ENCODE data around the gene SLC22A31. TPM values are rescaled to one million over a fixed set of nuclear protein-coding genes. Genes with fewer than 3 reads are reported as not detected.
A peak's percentile ranks its signal among the peaks of the same experiment; 100 is the strongest.

Gene SLC22A31
- total RNA-seq, 1 donor from 2014 or later: not detected

DNA sequence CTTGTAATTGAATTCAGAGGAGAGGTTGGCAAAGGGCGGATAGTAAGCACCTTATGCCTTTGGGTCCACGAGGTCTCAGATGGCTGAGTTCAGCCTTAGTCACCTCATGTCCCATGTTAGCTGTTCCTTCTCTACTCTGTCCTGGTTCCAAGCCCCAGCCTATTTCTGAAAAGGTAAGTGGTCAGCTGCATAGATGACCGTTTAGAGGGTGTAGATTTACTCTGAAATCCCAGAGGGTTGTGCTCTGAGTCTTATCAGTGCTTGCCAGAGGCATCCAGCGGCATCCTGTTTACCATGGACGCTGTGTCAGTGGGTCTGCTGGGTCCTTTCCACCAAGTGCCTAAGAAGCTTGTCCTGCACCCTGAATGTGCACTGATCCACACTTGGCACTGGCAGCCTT lies 19.0 kb upstream of the SLC22A31 start:
- ATAC-seq (no peak), DNase-seq (ENCODE audit: missing footprints) (no peak)
- intact Hi-C loops (cut with DNase I): loop anchor here (5.0 kb wide), 2 partner anchors 362 to 407 kb away; partner anchors contain the start of genes APRT, GALNS and TRAPPC2L

DNA sequence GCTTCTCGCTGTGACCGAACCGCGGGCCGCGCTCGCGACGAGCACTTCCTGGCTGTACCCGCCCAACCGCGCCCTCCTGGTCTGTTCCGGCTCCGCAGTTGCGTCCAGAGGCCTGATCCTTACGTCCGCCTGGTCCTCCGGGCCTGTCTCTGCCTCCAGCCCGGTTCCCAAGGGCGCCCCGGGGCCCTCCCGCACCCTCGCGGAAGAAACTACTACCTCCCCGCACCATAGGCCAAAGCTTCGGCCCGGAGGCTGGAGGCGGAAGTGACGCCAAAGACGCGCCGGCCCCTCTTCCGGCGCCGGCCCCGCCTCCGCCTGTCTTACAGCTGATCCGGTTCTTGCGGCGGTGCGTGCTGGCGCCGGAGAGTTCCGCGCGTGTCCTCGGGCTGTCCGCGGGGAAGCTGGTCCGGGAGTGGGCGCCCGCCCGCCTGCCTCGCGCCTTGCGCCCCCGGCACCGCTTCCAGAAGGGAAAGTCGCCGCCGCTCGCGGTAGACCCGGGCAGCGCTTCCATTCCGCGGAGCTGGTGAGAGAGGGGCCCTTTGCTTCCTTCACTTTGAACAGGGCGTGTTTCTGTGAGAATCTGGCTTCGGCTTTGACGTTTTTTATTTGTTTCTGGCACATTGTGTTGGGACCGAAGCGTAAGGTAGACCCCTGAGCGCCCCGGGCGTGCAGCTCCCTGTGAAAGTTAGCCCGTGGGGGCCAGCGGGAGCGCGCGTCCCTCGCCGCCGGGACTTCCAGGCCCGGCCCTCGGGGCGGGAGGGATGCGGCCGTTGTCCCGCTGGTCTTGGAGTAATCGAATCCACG lies 17.3 kb upstream of the SLC22A31 start, which contains the start of gene ZNF778:
TSS of gene ZNF778 (plus strand) at position 316 of the 804 bp plus-strand sequence. CDS start 3,425 bp downstream, outside the sequence.
- intact Hi-C loops (cut with DNase I): loop anchor here (2.0 to 5.0 kb wide), 4 partner anchors 275 to 475 kb away; partner anchors contain the start of genes APRT, GALNS and TRAPPC2L
- ATAC-seq (peak; percentile 96), DNase-seq (ENCODE audit: missing footprints) (peak; percentile 94)

GRCh38 chr16:89217138-89217387 lies 16.7 kb upstream of the SLC22A31 start:
- no peak for DNase-seq (ENCODE audit: missing footprints)
- intact Hi-C loops (cut with DNase I): loop anchor here (2.0 to 5.0 kb wide), 4 partner anchors 274 to 474 kb away; partner anchors contain the start of genes APRT, GALNS and TRAPPC2L
- ATAC-seq: no peak

GRCh38 chr16:89216315-89217137 lies 16.2 kb upstream of the SLC22A31 start:
- intact Hi-C loops (cut with DNase I): loop anchor here (2.0 to 5.0 kb wide), 4 partner anchors 274 to 474 kb away; partner anchors contain the start of genes APRT, GALNS and TRAPPC2L
- ATAC-seq (peak; percentile 88), DNase-seq (ENCODE audit: missing footprints) (peak; percentile 87)

DNA sequence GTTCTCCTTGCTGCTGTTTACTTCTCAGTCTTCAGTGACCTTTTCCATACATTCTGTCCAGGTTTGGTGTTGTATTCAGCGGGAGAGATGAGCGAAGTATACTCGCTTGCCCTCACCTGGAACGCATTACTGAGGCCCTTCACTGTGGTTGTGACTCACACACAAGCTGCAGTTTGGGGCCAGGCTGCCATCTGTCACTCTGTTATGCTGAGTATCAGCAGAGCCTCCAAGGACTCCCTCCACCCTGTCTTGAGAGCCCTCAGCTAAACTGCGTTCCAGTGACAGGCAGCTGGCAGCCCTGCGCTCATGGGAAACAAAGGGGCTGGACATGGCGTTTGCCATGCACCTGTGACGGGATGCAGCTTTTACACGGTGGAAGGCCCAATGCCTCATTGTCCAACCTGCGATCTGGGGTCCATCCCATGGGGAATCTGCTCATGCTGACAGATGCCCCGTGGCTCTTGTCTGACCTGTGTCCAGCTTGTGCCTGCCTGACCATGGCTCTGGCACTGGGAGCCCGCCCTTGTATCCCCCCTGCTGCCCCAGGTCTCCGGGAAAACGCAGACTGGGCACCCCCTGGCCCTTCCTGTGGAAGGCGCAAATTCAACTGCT lies 10.7 kb upstream of the SLC22A31 start:
- intact Hi-C loops (cut with DNase I): no loop called here
- no peak for ATAC-seq
- peak; percentile 47 for DNase-seq (ENCODE audit: missing footprints)

DNA sequence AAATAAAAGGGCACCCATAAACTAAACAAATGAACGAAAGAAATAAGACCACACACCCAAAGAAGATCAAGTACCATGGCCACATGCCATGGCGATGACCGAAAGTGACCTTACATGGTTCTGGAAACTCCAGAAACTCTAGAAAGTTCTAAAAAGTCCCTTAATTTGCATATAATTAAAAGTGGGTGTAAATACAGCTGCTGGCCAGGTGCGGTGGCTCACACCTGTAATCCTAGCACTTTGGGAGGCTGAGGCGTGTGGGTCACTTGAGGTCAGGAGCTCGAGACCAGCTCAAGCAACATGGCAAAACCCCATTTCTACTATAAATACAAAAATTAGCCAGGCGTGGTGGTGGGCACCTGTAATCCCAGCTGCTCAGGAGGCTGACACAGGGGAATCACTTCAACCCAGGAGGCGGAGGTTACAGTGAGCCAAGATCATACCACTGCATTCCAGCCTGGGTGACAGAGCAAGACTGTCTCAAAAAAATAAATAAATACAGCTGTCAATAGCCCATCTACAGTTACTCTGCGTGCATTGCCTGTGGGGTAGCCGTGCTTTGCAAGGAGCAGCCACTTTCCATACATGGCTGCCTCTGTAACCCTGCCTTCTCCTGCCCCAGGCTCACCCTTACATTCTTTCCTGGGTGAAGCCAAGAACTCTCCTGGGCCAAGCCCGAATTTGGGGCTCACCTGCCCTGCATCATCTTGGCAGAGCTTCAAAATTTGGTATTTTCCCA lies 10.0 kb upstream of the SLC22A31 start:
- DNase-seq (ENCODE audit: missing footprints) (no peak), ATAC-seq (no peak)

DNA sequence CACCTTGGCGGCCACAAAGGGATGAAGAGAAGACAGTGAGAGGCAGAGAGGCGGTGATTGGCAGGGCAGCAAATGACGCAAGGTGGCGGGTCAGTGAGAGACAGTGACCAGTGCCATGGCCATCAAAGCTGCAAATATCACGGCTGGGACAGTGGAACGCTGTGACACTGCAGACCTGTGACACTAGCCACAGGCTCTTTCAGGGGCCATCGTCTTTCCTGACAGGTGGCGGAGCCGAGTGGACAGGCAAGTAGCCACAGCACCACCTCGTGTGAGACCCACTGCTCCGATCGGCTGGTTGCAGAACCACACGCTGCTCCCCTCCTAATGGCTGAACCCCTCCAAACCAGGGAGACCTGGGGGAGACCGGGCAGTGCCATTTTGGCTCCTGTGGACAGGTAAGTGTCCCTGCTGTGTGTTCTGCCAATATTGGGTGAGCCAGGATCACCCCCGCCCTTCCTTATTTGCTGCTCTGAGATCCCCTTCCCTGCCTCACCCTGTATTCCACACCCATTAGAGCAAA lies 9.2 kb upstream of the SLC22A31 start:
- ATAC-seq: no peak
- peak; percentile 41 for DNase-seq (ENCODE audit: missing footprints)
- intact Hi-C loops (cut with DNase I): no loop called here

More for the DNA sequence above, 10.0 kb upstream of the SLC22A31 start:
- intact Hi-C loops (cut with DNase I): no loop called here

DNA sequence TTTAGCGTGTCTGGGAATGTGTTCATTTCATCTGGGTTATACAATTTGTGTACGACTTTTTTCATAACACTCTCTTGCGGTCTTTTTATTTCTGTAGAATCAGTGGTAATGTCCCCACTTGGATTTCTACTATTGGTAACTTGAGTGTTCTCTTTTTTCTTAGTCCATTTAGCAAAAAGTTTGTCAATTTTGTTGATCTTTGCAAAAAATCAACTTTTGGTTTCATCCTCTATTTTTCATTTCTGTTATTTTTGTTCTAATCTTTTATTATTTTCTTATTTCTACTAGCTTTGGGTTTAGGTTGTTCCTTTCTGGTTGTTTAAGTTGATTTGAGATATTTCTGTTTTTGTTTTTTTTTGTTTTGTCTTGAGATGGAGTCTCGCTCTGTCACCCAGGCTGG lies 7.7 kb upstream of the SLC22A31 start:
- ATAC-seq: no peak
- DNase-seq (ENCODE audit: missing footprints): no peak
- intact Hi-C loops (cut with DNase I): no loop called here

DNA sequence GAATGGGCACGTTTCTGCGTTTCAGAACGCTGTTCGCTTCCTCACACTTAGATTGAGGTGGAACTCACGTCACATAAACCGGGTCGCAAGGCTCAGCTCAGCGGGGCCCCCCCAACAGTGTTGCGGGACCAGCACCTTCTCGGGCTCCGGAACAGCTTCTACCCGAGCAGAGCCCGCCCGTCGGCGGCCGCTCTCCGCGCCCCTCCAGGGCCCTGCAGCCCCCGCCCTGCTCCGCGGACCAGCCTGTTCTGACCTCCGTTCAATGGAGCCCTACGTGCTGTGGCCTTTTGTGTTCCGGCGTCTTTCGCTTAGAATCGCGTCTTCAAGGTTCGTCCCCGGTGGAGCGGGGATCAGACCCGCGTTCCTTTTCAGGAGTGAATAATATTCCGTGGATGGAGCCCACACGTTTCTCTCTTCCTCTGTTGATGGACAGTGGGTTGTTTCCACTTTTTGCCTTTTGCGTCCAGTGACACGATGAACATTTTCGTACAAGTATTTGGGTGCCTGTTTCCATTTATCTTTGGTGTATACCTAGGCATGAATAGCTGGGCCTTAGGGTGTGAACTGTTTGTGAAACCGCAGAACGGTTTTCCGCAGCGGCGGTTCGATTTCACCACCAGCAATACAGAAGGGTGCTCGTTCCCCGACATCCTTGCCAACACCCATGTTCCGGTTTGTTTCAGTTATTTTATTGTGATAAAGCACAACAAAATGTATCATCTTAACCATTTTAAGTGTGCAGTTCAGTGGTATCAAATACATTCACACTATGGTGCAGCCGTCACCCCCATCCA lies 2.3 kb upstream of the SLC22A31 start:
- intact Hi-C loops (cut with DNase I): no loop called here
- DNase-seq (ENCODE audit: missing footprints) (no peak), ATAC-seq (no peak)

DNA sequence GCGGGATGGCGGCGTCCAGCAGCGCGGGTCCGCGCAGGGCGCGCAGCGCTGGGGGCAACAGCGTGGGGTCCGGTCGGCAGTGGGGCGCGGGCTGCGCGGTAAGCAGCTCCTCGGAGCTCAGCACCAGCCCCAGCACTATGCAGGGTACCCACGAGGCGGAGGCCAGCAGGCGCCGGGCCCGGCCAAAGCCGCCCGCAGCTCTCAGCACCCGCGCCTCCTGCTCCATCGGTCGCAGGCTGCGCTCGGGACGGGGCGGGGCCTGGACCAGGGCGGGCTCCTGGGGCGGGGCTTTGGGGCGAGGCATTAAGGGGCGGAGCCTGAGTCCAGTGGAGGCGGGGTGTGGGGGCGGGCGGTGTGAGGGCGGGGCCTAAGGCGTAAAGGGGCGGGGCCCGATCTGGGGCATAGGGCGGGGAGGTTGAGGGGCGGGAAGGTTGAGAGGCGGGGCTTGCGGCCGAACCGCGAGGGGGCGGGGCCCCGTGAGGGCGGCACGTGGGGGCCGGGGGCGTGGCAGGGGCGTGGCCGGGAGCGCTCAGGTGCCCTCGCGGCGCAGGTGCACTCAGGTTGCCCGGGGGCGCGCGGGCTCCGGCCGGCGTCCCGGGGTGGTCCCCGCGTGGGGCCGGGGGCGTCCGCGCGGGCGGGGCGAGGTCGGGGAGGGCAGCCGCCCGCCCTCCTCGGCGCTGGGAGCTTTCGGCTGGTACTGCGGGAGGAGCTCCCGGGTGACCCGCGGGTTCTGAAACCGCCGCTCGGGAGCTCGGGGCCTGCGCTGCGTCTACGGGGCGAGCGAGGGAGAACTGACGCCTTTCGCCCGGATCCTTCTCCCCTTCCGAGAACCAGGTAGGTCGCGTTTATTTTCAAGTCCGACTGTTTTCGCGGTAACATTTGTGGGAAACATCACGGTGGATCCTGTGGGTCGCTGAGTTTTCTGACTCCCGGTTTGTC lies 1.4 kb upstream of the SLC22A31 start:
- intact Hi-C loops (cut with DNase I): no loop called here
- ATAC-seq (peak; percentile 84), DNase-seq (ENCODE audit: missing footprints) (no peak)

GRCh38 chr16:89200850-89201411 lies 594 bp upstream of the SLC22A31 start:
- ATAC-seq (no peak), DNase-seq (ENCODE audit: missing footprints) (peak; percentile 46)
- intact Hi-C loops (cut with DNase I): no loop called here

DNA sequence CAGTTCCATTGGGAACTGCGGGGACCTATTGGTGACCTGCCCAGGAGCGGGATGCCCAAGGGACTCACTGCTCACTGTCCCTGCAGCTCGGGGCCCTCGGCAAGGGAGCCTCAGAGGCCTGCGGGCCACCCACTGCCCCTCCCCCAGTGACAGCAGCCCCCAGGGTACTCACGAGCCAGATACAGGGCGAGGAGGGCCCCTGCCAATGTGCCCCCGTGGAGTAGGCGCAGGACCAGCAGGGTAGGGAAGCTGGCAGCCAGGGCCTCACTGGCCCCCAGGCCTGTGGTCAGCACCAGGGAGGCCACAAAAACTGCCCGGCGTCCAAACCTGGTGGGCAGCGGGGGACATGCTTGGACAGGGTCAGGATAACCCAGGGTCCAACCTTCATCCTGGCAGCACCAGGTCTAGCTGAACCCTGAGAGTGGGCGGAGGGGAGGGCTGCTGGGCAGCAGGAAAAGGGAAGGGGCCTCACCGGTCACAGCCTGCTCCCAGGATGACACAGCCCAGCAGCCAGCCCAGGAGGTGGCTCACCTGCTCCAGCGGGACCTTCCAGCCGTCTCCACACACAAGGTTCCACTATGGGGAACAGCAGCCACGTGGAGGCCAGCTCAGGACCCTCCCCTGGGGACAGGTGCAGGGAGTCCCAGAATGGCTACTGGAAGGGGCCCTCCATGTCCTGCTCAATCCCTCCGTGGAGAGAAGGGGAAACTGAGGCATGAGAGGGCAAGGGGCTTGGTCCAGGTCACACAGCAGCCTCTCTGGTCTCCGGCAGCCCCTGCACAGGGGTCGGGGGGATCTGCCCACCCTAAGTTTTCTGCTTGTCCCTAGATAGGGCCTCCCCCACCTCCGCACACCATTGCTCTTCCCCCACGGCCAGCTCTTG lies 855 bp downstream of the SLC22A31 start:
- ATAC-seq (no peak), DNase-seq (ENCODE audit: missing footprints) (peak; percentile 32)
- intact Hi-C loops (cut with DNase I): no loop called here

- ATAC-seq (no peak), DNase-seq (ENCODE audit: missing footprints) (peak; percentile 53)
- intact Hi-C loops (cut with DNase I): no loop called here
Observed at GRCh38 chr16:89198417-89199240, 1.7 kb downstream of the SLC22A31 start.

GRCh38 chr16:89197633-89198416 lies 2.5 kb downstream of the SLC22A31 start:
- no peak for ATAC-seq
- DNase-seq (ENCODE audit: missing footprints): peak; percentile 59
- intact Hi-C loops (cut with DNase I): no loop called here
